HFFc6 (cell line): ENCODE results near the gene TAF9. TPM values are rescaled to one million over a fixed set of nuclear protein-coding genes. Genes with fewer than 3 reads are reported as not detected.

Experiments
- DNase-seq: peaks from one replicate; pipeline ENCODE4 v3.0.0-alpha.2; 2018
- H3K27ac Mint-ChIP-seq: 2 replicates; pipeline ENCODE4 v1.8.0; 2020; ENCODE audit warnings: mild to moderate bottlenecking, mixed read lengths
- H3K27me3 Mint-ChIP-seq: 2 replicates; pipeline ENCODE4 v1.8.0; 2021; ENCODE audit warnings: mild to moderate bottlenecking, moderate library complexity, mixed read lengths; ENCODE audit not compliant: insufficient read depth
- H3K36me3 Mint-ChIP-seq: 2 replicates; pipeline ENCODE4 v1.8.0; 2021; ENCODE audit warnings: low read depth, mixed read lengths
- H3K4me1 Mint-ChIP-seq: 2 replicates; pipeline ENCODE4 v1.8.0; 2020; ENCODE audit warnings: low read depth, mixed read lengths
- H3K4me3 Mint-ChIP-seq: 2 replicates; pipeline ENCODE4 v1.8.0; 2020; ENCODE audit warnings: mild to moderate bottlenecking, moderate library complexity, mixed read lengths
- H3K9me3 Mint-ChIP-seq: 2 replicates; pipeline ENCODE4 v1.8.0; 2020; ENCODE audit warnings: mild to moderate bottlenecking, mixed read lengths
- CTCF ChIP-seq: fragments of 200-600 bp; sonication (generic); IDR thresholded peaks from 2 replicates; pipeline ENCODE4 v1.5.0; 2021; ENCODE audit warnings: antibody characterized with exemption, mild to moderate bottlenecking
- total RNA-seq, 6 experiments: library from RNA; stranded (reverse); fragmentation: NEBNext Ultra II Directional; extraction: Animal tissue kit (Norgen Biotek cat#: 25700); gene quantifications; 2 replicates in 1 of 6; 3 replicates in 5 of 6; pipeline ENCODE4 v1.2.3, GENCODE V29; 2021

The TAF9 gene
- total RNA-seq, 6 experiments from 2014 or later, result 81.0 to 110 (median 97.5) TPM

- Mint-ChIP-seq H3K36me3 (peaks cover 33% of the 10 kb centered on the region), H3K27ac (peak overlapping the region; percentile 98), H3K4me1 (peaks cover 44% of the 10 kb centered on the region), H3K9me3 (no peaks in the 10 kb centered on the region), H3K4me3 (peak overlapping the region; percentile 98), H3K27me3 (no peaks in the 10 kb centered on the region)
- 0 out of 2 replicates have a peak, but pooled peaks have one; percentile 4 for TF ChIP-seq CTCF
- peak; percentile 31 for DNase-seq
Observed at GRCh38 chr5:69368458-69369339, 621 bp downstream of the TAF9 start.

- Mint-ChIP-seq H3K36me3 (peaks cover 39% of the 10 kb centered on the region), H3K4me1 (peaks cover 44% of the 10 kb centered on the region), H3K27ac (peak overlapping the region; percentile 98), H3K4me3 (peak overlapping the region; percentile 98), H3K9me3 (no peaks in the 10 kb centered on the region), H3K27me3 (no peaks in the 10 kb centered on the region)
- TF ChIP-seq CTCF, result no peak
- DNase-seq, result no peak
Observed at GRCh38 chr5:69367697-69368279, 1.5 kb downstream of the TAF9 start.

DNA sequence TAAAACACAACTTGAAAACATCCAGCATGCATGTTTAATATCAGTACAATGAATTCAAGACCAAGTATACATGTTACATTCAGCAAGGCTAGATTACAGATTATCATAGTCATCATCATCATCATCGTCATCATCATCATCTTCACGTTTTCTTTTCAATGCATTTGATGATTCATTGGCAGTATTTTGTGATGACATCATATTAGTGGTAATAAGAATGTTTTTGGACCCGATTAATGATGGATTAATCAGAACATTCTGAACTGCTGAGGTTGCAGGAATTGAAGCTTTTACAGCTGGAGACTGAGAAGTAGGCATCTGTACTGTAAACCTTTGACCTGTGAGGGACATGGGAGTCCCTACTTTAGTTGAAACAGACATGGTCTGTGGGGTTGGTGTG lies 4.5 kb downstream of the TAF9 start:
- no peak overlapping the region for H3K4me3 Mint-ChIP-seq
- H3K4me1 Mint-ChIP-seq, result peaks cover 27% of the 10 kb centered on the region
- H3K27ac Mint-ChIP-seq, result no peak overlapping the region; the same call in 1 of the 2 replicates
- DNase-seq, result no peak
- no peaks in the 10 kb centered on the region for H3K9me3 Mint-ChIP-seq
- no peaks in the 10 kb centered on the region for H3K27me3 Mint-ChIP-seq
- H3K36me3 Mint-ChIP-seq, result peaks cover 45% of the 10 kb centered on the region
- no peak for TF ChIP-seq CTCF

DNA sequence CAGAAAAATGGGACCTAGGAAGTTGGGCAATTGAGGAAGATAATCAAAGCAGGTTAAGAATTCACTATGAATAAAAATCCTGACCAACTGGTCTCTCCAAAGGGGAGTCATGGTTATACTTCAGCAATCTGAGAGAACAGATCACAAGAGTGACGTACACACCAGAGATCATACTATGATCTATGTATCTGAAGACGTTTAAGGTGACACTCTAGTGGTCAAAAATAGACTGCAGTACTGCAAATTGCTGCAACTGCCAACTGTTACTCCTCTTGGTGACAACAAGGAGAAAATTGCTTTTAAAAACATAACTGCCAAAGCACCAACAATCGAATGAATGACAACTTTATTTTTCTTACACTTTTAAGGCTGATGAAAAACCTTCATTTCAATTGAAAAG lies 4.9 kb downstream of the TAF9 start:
- Mint-ChIP-seq H3K4me1 (peaks cover 27% of the 10 kb centered on the region), H3K27me3 (no peaks in the 10 kb centered on the region), H3K36me3 (peaks cover 45% of the 10 kb centered on the region), H3K27ac (no peak overlapping the region), H3K4me3 (no peak overlapping the region), H3K9me3 (no peaks in the 10 kb centered on the region)
- peak; percentile 75 for TF ChIP-seq CTCF
- DNase-seq, result peak; percentile 20

DNA sequence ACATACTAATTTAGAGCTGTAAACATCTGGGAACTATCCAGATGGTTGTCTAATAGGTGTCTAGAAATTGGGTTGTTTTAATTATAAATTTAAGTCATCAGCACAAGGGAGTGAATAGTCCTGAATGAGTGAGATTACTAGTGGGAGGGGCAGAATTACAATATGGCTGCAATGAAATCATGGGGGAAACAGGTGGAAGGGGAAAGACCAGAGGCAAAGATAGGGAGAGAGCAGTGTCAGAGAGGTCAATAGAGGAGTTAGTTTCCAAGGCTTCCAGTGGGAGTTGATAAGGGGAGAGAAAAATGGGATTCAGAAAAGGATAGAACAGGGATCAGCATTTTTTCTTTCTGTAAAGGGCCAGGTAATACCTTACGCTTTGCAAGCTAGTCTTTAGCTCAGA lies 8.9 kb downstream of the TAF9 start:
- Mint-ChIP-seq H3K4me1 (peaks cover 28% of the 10 kb centered on the region), H3K4me3 (no peak overlapping the region), H3K36me3 (peaks cover 40% of the 10 kb centered on the region), H3K9me3 (no peaks in the 10 kb centered on the region), H3K27me3 (no peaks in the 10 kb centered on the region; the same call in 1 of the 2 replicates), H3K27ac (no peak overlapping the region)
- no peak for TF ChIP-seq CTCF
- DNase-seq, result no peak
